ENCODE results near the gene WBP1L.
"Not testable (repeated sequence)": the region's sequence is repeated elsewhere in the genome, so short reads cannot be mapped to it uniquely, and the experiment has no call there.

Gene WBP1L

GRCh38 chr10:102743588-102744373 is at the start of gene WBP1L:
Gene WBP1L (plus strand): TSS chr10:102743948. CDS start chr10:102744054, 106 bp downstream.
- DNase-seq = peak; percentile 100

- not testable (repeated sequence) for DNase-seq
Measured at GRCh38 chr10:102695401-102695800, 48.3 kb upstream of the WBP1L start.

DNA sequence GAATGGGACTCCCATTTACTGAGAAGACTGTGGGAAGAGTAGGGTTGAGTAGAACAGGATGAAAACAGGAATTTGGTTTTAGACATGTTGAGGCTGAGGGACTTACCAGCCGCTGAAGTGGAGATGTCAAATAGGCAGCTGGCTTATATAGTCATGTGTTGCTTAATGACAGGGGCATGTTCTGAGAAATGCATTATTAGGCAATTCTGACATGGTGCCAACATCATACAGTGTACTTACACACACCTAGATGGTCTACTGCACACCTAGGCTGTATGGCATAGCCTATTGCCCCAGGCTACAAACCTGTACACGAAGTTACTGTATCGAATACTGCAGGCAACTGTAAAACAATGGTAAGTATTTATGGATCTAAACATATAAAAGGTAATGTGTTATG is 47.0 kb upstream of the WBP1L start:
- DNase-seq = no peak

DNA sequence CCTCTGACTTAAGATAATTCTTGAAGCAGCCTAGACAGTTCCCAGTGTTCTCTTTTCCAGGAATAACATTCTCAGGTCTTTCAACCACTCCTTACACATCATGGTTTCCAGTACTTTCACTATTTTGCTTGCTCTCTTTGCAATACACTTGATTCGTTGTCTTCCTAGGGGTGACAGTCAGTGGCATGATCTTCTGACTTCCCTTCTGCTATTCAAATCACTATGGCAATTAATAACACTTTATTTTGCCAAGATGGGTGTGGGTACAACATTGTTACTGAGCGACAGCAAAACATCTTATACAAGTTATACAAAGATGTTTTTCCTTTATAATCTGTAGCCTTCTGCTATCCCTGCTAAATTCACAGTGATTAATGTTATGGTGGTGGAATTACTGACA is 44.9 kb upstream of the WBP1L start:
- no peak for DNase-seq

DNA sequence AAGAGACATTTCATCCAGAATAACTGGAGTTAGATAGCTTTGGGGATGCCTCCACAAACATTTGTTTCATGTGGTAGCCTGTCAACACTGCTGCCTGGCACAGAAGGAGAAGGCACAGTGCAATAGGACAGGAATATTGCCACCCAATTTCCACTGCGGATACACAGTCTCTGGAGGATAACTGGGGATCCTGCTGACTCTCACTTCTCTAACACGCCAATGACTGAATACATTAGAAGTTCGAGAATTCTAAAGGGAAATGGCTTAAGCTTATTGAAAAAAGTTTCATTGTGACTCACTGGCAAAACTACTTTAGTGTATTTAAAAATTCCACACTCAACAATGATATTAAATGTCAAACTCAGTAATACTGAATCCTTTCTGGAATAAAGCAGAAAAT is 42.5 kb upstream of the WBP1L start:
- DNase-seq = no peak

DNA sequence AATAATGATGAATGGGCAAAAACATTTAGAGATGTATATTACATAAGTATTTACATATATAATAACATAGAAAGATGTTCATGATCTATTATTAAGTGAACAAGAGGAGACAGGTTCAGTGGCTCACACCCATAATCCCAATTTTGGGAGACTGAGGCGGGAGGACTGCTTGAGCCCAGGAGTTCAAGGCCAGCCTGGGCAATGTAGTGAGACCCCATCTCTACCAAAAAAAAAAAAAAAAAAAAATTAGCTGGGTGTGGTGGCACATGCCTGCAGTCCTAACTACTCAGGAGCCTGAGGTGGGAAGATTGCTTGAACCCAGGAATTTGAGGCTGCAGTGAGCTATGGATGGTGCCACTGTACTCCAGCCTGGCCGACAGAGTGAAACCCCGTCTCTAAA is 42.0 kb upstream of the WBP1L start:
- no peak for DNase-seq

GRCh38 chr10:102702742-102703141 is 41.0 kb upstream of the WBP1L start:
- DNase-seq = no peak

GRCh38 chr10:102704915-102705314 is 38.8 kb upstream of the WBP1L start:
- no peak for DNase-seq

GRCh38 chr10:102705531-102705930 is 38.2 kb upstream of the WBP1L start:
- no peak for DNase-seq

GRCh38 chr10:102710609-102711008 is 33.1 kb upstream of the WBP1L start:
- peak; percentile 61 for DNase-seq

DNA sequence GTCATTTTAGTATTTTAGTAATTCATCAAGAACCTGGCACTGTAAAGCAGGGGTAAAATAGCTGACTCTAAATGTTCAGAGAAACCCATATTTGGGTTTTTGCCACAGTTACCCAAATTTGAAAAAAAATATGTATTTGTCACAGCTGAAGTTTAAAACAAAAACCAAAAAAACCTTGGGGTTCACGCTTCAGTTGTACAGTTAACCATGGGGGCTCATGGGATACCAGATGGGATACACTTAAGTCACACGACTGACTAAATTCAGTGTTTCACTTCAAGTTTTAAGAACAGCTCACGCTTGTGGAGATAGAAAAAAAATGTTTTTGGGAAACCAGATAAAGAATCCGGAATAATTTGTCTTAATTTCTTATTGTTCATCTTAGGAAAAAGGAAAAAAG is 31.7 kb upstream of the WBP1L start:
- DNase-seq = no peak

DNA sequence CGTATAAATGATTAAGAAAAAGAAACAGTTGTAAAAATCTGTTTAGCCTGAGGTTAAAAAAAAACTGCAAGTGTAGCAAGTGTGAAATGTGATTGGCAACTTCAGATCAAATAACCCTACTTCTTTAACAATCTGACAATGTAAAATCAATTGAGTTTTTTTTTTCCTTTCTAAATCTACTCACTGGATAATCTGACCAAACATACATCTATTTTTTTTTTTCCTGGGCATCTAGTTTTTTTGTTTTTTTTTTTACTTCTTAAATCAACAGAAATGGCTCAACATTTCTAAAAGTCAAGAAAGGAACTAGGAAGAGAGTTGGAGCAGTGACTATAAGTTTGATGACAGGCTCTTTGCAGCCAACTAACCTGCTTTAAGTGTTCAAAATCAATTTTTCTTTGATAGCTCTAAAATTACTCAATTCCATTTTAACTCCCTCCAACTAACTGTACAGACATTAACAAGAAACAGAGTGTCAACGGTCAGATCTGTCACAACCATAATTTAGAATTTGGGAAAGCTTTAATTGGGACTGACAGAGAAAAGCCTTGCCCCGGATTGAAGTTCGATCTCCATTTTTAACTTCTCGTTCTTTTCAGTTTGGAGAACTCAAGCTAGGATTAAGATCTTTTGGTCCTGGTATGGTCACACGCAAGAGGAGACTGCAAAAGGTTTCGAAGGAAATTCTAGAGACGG is 30.8 kb upstream of the WBP1L start:
- peak; percentile 84 for DNase-seq

- DNase-seq = no peak
Measured at GRCh38 chr10:102713539-102713813, 30.3 kb upstream of the WBP1L start.

DNA sequence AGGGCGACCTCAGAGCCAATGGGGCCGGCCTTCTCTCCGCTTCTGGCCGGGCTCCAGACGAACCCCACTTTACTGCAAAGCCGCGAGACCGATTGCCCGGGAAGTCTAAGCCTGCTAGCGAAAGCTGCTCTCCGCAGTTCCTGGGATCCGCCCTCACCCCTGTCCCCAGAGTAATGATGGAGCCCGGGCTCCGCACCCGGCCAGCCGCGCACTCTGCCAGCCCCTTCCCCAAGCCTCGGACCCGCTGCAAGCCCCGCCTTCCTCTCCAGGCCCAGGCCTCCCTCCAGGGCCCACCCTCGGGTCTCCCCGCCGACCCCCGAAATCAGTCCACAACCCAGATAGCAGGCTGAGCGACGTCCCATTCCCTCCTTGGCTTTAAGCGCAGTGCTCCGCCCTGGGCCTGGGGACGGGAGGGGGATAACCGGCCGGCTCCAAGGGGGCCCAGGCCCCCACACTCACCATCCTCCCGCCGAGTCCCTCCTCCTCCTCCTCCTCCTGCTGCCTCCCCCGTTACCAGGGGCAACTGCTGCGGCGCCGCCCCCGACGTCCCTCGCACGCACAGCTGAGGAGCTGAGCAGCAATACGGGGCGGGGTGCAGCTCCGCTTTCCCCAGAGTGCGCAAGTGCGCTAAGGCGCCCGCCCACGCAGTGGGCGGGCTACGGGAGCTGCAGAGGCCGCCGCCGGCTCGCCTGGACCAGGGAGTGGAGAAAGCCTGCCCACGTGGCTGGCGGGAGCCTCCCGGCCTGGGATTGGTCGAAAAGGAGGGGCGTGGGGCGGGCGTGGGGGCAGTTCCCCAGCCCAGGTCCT is 29.7 kb upstream of the WBP1L start, which contains the start of gene ARL3:
Gene ARL3 (minus strand): TSS at position 584 of the 807 bp plus-strand sequence. CDS start 122 bp downstream, at position 462.
- DNase-seq = peak; percentile 100

GRCh38 chr10:102714621-102715455 is 28.9 kb upstream of the WBP1L start, which contains the start of gene SFXN2:
Gene SFXN2 (plus strand): TSS chr10:102714636. CDS start chr10:102726637, 12,001 bp downstream.
- DNase-seq = peak; percentile 79

- DNase-seq = no peak
Measured at GRCh38 chr10:102715880-102716279, 27.9 kb upstream of the WBP1L start.

- not testable (repeated sequence) for DNase-seq
Measured at GRCh38 chr10:102716900-102717565, 26.7 kb upstream of the WBP1L start.

DNA sequence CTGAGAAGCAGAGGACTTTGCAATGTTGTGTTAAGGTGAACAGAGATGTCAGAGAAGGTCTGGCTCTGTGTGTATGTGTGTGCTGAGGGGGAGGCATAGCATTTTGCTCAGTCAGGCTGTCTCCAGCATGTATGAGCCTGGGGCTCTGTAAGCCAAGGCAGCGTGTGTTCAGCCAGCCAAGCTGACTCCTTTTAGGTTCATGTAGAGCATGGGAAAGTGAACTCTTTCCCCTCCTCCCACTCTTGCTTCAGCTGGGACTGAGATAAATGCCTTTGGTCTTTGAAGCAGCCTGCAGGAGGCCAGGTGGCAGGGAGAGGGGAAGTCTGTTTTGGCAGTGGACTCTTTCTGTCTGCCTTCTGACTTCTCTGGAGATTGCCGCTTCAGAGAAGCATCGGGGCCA is 25.5 kb upstream of the WBP1L start:
- peak; percentile 76 for DNase-seq

GRCh38 chr10:102720337-102720736 is 23.4 kb upstream of the WBP1L start:
- DNase-seq = no peak

DNA sequence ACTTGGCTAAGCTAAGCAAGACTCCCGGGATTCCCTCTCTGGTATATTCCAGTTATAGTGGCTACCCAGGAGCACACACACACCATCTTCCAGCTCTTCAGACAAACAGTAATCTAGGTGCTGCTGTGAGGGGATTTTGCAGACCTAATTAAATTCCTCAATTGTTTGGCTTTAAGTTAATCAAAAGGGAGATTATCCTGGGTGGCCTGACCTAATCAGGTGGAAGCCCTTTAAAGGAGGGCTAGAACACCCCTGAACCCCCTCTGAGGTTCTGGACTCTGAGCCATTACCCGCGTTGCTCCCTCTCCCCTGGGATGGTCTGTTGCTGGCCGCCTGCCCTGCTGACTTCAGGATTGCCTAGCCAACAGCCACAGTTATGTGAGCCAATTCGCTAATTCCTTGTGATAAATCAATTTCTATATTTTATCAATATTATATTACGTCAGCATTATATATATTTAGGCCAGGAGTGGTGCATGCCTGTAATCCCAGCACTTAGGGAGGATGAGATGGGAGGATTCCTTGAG is 22.9 kb upstream of the WBP1L start:
- no peak for DNase-seq

GRCh38 chr10:102721954-102722353 is 21.8 kb upstream of the WBP1L start:
- no peak for DNase-seq

- DNase-seq = no peak
Measured at GRCh38 chr10:102723989-102724388, 19.8 kb upstream of the WBP1L start.
